Sigmoid colon (tissue), 3 donors: ENCODE results near the gene CAPN12.

Source experiments
- POLR2A ChIP-seq, 2 donors: fragments of 450-650 bp; IDR thresholded peaks; one replicate each; pipeline ENCODE4 v1.6.1; 2016; ENCODE audit warnings: antibody characterized with exemption in 2 of 2, mild to moderate bottlenecking in 2 of 2, moderate library complexity in 2 of 2
- TF ChIP-seq, protein P1 (sequence below), 4 experiments: fragments of 450-650 bp in 3 of 4; fragments of 200-600 bp in 1 of 4; IDR thresholded peaks; one replicate each; pipeline ENCODE4 v1.5.1; 2016 to 2019; ENCODE audit warnings: antibody characterized with exemption in 4 of 4, mild to moderate bottlenecking in 3 of 4, moderate library complexity in 2 of 4

DNA sequence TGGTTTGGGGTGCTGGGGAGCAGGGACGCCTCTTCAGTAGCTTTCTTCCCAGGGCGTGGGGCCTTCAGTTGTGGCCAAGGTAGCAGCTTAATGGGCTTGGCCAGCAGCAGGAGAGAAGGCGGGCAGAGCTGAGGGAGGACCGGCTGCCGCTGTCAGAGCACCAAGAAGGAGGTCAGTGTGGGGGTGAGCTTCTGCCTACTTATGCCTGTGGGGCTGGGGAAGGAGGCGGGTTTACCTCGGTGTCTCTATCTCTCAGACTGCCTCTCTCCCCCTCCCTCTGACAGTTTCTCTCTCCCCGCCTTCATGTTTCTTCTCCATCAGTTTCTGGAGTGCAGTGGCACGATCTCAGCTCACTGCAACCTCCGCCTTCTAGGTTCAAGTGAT lies at the start of gene CAPN12:
- no peak for TF ChIP-seq POLR2A (IDR thresholded peaks at IDR 0.05)
- TF ChIP-seq, protein P1, sequence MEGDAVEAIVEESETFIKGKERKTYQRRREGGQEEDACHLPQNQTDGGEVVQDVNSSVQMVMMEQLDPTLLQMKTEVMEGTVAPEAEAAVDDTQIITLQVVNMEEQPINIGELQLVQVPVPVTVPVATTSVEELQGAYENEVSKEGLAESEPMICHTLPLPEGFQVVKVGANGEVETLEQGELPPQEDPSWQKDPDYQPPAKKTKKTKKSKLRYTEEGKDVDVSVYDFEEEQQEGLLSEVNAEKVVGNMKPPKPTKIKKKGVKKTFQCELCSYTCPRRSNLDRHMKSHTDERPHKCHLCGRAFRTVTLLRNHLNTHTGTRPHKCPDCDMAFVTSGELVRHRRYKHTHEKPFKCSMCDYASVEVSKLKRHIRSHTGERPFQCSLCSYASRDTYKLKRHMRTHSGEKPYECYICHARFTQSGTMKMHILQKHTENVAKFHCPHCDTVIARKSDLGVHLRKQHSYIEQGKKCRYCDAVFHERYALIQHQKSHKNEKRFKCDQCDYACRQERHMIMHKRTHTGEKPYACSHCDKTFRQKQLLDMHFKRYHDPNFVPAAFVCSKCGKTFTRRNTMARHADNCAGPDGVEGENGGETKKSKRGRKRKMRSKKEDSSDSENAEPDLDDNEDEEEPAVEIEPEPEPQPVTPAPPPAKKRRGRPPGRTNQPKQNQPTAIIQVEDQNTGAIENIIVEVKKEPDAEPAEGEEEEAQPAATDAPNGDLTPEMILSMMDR (IDR thresholded peaks at IDR 0.05) = no peak
